Ovary (tissue), 9 donors: ENCODE data around the gene ATRN. TPM values are rescaled to one million over a fixed set of nuclear protein-coding genes. Genes with fewer than 3 reads are reported as not detected.
A peak's percentile ranks its signal among the peaks of the same experiment; 100 is the strongest.

Experiments
- DNase-seq, 5 donors: peaks; one replicate each; pipeline ENCODE4 v3.0.0-alpha.2; 2019 to 2020
- H3K27ac ChIP-seq, 2 donors: fragments of 200-600 bp; one replicate each; pipeline versions ENCODE4 v1.5.1 to v1.8.0; 2019 to 2022
- H3K27me3 ChIP-seq: fragments of 200-600 bp; one replicate; pipeline ENCODE4 v1.8.0; 2022
- H3K36me3 ChIP-seq: fragments of 200-600 bp; sonication (generic); one replicate; pipeline ENCODE4 v1.5.1; 2019
- H3K4me1 ChIP-seq: one replicate; pipeline ENCODE4 v1.8.1; 2013; ENCODE audit warnings: mild to moderate bottlenecking, moderate library complexity; ENCODE audit not compliant: insufficient read depth
- H3K4me3 ChIP-seq: fragments of 200-600 bp; sonication (generic); one replicate; pipeline ENCODE4 v1.5.1; 2017
- H3K9me3 ChIP-seq, 2 donors: fragments of 200-600 bp in 1 of 2; sonication (generic) in 1 of 2; one replicate each; pipeline versions ENCODE4 v1.5.1 to v1.8.1; 2013 to 2019; ENCODE audit warnings: mild to moderate bottlenecking in 1 of 2, moderate library complexity in 1 of 2
- CTCF ChIP-seq, 3 donors: fragments of 450-650 bp in 2 of 3; fragments of 200-600 bp in 1 of 3; IDR thresholded peaks; one replicate each; pipeline versions ENCODE4 v1.5.1 to v1.8.0; 2016 to 2022; ENCODE audit warnings: antibody characterized with exemption in 3 of 3, mild to moderate bottlenecking in 1 of 3
- EP300 ChIP-seq: sonication (generic); formaldehyde crosslinking; IDR thresholded peaks from one replicate; pipeline ENCODE4 v1.6.1; 2017; ENCODE audit warnings: antibody characterized with exemption
- POLR2A ChIP-seq: fragments of 450-650 bp; IDR thresholded peaks from one replicate; pipeline ENCODE4 v1.6.1; 2017; ENCODE audit warnings: antibody characterized with exemption, mild to moderate bottlenecking, moderate library complexity
- WGBS, 3 donors: extraction: QIAGEN DNeasy Blood & Tissue Kit in 1 of 3; methylation state at CpG; one replicate each; pipeline versions ENCODE4 v1.1.5 to v1.1.7; 2013 to 2017; 5-methylcytosine and 5-hydroxymethylcytosine counted together
- intact Hi-C, 4 donors: fragments of 100-400 bp; cut with DNase I; formaldehyde crosslinking; loops; one replicate each; pipeline versions ENCODE4 v1.11.0 to v1.15.1; 2022 to 2023
- polyA plus RNA-seq, 2 donors: library from polyadenylated mRNA; stranded (reverse); fragments of 200-250 nt in 1 of 2; fragments of 350-450 nt in 1 of 2; fragmentation: Illumina TruSeq in 1 of 2; extraction: RNeasy Lipid Tissue Mini Kit (QIAGEN cat#74804) in 1 of 2; gene quantifications; one replicate each; pipeline ENCODE4 v1.2.3, GENCODE V29; 2013 to 2014
- total RNA-seq, 7 donors: library from RNA; depleted of rRNA in 2 of 7; stranded (reverse); fragments of >200 nt in 2 of 7; fragmentation: NEBNext Ultra II Directional in 3 of 7; extraction: Animal tissue kit (Norgen Biotek cat#: 25700) in 3 of 7; gene quantifications; one replicate each; pipeline versions ENCODE4 v1.1.0 to v1.2.4, GENCODE V29; 2016 to 2023
- donor health status: DM: no; HTN: no; CAD: no; lungs with moderate emphysema.
- donor health status: DM: no; HTN: no; CAD: no.
- donor health status: Bipolar disorder and iron deficiency.
- donor health status: DM: yes; HTN: yes; CAD: no.
- donor health status: DM: no; HTN: no; CAD: no.
- donor health status: DM: yes; HTN: yes; CAD: no.

ATRN gene
- total and polyA plus RNA-seq, 9 donors, result 10.3 to 46.2 (median 23.6) TPM

- TF ChIP-seq EP300 (no peak), POLR2A (no peak), CTCF (IDR thresholded peaks at IDR 0.05) (no peak)
- no peak overlapping the region for H3K27ac ChIP-seq
- H3K9me3 ChIP-seq, result no peaks in the 10 kb centered on the region
- H3K4me1 ChIP-seq, result no peaks in the 10 kb centered on the region
- 82 to 86% (median 85%) methylated on average over 7 of the region's 7 CpGs for WGBS, 3 donors
- no peaks in the 10 kb centered on the region for H3K36me3 ChIP-seq
- intact Hi-C loops, result no loop called here
- DNase-seq, result peak in 1 of 5 donors; percentile 20
- no peak overlapping the region for H3K4me3 ChIP-seq
- H3K27me3 ChIP-seq, result no peaks in the 10 kb centered on the region
These were observed 187.3 kb downstream of the ATRN start for GRCh38 chr20:3658019-3658715.

- no peaks in the 10 kb centered on the region for H3K36me3 ChIP-seq
- H3K4me1 ChIP-seq, result no peaks in the 10 kb centered on the region
- WGBS, 3 donors, result 54 to 61% (median 58%) methylated on average over 8 of the region's 8 CpGs
- no peaks in the 10 kb centered on the region for H3K9me3 ChIP-seq
- intact Hi-C loops, result no loop called here
- no peak for DNase-seq
- TF ChIP-seq CTCF (IDR thresholded peaks at IDR 0.05) (no peak), POLR2A (no peak), EP300 (no peak)
- no peaks in the 10 kb centered on the region for H3K27me3 ChIP-seq
- no peak overlapping the region for H3K27ac ChIP-seq
- no peak overlapping the region for H3K4me3 ChIP-seq
These were observed 188.1 kb downstream of the ATRN start for GRCh38 chr20:3658716-3659491.

GRCh38 chr20:3659492-3660261, 188.9 kb downstream of the ATRN start:
- H3K9me3 ChIP-seq, result no peaks in the 10 kb centered on the region
- H3K27me3 ChIP-seq, result no peaks in the 10 kb centered on the region
- no peak overlapping the region for H3K27ac ChIP-seq
- TF ChIP-seq POLR2A, result no peak
- no peak for TF ChIP-seq EP300
- no peak for TF ChIP-seq CTCF (IDR thresholded peaks at IDR 0.05)
- intact Hi-C loops, result no loop called here
- WGBS, 3 donors, result 65 to 76% (median 70%) methylated on average over 8 to 12 of the region's 12 CpGs
- no peaks in the 10 kb centered on the region for H3K36me3 ChIP-seq
- H3K4me3 ChIP-seq, result no peak overlapping the region
- peak in 1 of 5 donors; percentile 24 for DNase-seq
- no peaks in the 10 kb centered on the region for H3K4me1 ChIP-seq

GRCh38 chr20:3660262-3661059, 189.6 kb downstream of the ATRN start:
- H3K27me3 ChIP-seq, result no peaks in the 10 kb centered on the region
- H3K4me3 ChIP-seq, result no peak overlapping the region
- WGBS, 3 donors, result 2% methylated on average over 15 to 75 of the region's 75 CpGs

More at GRCh38 chr20:3660262-3661059, 189.6 kb downstream of the ATRN start:
- Histone ChIP-seq H3K9me3 (no peaks in the 10 kb centered on the region), H3K27ac (no peak overlapping the region), H3K36me3 (no peaks in the 10 kb centered on the region), H3K4me1 (no peaks in the 10 kb centered on the region)
- intact Hi-C loops, result no loop called here
- no peak for TF ChIP-seq CTCF (IDR thresholded peaks at IDR 0.05)
- TF ChIP-seq EP300, result no peak
- no peak for TF ChIP-seq POLR2A
- peak in 2 of 5 donors; percentile 1 to 30 for DNase-seq
